Measurements from ENCODE around the gene SUSD3.
"Not testable (repeated sequence)": the region's sequence is repeated elsewhere in the genome, so short reads cannot be mapped to it uniquely, and the experiment has no call there.

SUSD3 gene

DNA sequence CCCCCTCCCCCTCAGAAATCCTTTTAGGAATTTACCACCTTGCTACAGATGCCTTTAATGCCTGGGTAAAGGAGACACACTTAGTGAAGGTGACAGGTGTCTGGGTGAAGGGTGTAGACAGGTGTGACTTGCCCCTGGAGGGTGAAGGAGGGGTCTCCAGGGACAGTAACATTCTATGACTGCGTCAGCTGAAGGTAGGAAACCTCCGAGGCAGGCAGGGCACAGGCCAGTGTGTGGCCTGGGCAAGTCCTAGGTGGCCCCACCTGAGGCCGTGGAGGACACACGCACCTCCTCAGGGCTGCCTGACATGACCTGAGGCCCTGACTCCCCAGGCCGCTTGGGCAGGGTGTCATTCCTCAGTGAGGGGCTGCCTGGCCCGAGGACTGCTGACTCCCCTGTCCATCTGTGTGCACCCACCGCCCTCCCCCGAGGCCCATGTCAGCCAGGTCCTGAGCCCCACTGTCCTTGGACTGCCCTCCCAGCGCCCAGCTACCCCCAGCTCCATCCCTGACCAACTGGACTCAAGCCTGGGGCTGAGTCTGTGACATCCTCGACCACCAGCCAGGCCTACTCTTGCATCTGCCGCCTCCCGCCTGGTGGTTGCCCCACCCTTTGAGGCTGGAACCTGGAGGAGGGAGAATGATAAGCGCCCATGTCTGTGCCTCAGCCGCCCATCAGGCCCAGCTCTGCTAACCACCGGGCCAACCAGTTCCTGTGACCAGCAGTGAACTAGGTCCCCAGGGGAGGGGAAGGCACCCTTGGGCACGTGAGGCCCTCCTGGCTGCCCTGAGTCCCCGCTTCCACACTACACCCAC, 55.9 kb downstream of the SUSD3 start:
- DNase-seq, result no peak

DNA sequence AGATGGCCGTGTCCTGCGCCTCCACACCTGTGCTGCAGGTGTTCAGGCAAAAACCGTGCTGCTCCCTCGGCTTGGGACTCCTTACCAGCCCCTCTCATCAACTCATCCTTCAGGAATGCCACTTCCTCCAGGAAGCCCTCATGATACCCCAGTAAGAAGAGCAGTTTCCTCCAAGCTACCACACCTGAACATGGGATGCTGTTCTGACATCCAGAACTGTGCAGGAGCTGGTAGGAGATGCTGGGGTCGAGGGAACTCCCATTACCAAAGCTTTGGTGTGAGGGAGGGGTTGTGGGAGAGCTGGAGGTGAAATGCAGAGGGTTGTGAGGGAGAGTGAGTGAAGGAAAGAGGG, 56.5 kb downstream of the SUSD3 start:
- no peak for DNase-seq

DNA sequence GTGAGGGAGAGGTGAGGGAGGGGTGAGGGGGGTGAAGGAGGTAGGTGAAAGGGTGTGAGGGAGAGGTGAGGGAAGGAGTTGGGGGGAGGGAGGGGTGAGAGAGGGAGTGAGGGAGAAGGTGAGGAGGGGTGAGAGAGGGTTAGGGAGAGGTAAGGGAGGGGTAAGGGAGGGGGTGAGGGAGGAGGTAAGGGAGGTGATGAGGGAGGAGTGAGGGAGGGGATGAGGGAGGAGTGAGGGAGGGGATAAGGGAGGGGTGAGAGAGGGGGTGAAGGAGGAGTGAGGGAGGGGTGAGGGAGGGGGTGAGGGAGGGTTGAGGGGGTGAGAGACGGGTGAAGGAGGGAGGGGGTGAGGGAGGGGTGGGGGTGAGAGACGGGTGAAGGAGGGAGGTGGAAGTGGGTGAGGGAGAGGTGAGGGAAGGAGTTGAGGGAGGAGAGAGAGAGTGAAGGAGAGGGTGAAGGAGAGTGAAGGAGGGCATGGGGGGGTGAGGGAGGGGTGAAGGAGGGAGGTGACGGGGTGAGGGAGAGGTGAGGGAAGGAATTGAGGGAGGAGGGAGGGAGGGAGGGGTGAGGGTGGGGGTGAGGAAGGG, 57.1 kb downstream of the SUSD3 start:
- DNase-seq, result no peak

DNA sequence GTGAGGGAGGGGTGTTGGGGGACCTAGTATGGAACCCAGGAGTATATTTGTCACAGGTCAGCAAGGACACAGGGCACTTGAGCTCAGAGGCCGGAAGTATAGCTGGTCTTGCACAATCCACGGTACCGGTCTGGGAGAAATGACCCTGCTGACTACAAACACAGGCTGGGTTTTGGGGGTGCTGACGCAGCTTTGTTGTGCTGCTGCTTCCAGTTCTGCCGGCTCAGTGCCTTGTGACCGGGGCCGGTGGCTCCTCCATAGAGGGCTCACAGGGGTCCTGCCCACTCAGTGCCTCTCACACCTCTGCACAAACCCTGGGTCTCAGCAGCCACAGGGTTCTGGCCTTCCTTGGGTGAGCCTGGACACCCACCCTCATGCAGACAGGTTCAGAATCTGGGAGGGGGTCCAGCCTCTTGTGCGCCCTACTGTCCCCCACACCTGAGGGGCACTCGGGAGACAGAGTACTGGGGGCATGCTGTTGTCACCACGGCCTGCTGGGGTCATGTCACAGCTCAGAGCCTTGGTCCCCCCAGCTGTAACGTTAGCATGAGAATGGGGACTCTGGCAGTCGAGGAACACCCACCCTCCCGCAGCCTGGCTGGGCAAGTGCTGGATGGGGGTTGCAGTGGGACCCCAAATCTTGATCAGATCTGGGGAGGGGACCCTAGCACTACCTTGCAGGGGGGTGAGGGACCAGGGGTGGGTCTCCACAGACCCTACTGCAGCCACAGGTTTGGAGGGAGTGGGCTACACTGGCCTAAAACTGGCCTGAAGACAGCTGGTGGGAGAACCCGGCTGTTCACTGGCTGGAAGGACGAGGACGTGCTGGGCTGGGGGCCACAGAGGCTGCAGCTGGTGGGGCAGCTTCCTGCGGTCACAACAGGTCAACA, 57.8 kb downstream of the SUSD3 start:
- no peak for DNase-seq

DNA sequence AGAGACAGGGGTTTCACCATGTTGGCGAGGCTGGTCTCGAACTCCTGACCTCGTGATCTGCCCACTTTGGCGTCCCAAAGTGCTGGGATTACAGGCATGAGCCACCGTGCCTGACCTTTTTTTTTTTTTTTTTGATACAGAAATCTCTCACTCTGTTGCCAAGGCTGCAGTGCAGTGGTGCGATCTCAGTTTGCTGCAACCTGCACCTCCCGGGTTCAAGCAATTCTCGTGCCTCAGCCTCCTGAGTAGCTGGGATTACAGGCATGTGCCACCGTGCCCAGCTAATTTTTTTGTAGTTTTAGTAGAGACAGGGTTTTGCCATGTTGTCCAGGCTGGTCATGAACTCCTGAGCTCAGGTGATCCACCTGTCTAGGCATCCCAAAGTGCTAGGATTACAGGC, 59.0 kb downstream of the SUSD3 start:
- DNase-seq, result not testable (repeated sequence)

DNA sequence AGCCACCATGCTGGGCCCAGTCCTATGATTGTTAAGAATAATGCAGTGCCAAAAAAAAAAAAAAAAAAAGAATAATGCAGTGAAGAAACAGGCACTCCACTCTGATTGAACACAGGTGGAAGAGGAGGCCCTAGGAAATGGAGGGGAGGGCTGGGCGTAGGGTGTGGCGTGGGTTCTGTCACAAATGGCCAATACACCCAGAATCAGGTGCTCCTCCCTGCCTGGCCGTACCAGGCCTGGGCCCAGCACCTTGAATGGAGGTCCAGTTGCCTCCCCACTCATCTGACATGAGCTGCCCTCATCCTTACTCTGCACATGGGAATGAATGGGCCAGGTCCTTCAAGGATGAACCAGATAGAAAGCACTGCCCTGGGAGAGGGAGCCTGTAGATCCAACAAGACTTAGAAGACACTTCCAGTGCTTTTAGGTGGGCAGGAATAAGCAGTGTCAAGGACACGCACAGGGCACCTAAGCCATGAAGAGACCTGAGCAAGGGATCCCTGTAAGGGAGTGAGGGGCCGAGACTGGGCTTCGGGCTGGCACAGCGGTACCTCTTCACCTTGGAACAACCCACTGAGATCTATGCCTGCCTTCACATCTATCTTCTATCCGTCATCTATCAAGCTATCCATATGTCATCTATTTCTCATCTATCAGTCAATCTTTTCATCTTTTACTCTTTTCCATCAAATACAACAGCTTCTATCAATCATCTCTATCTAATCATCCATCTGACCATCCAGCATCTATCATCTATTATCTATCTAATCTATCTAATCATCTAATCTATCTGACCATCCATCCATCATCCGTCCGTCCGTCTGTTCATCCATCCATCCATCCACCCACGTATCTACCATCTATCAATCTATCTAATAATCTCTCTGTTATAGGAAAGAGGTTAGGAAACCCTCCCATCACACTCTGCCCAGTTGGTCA, 59.7 kb downstream of the SUSD3 start:
- DNase-seq, result no peak

DNA sequence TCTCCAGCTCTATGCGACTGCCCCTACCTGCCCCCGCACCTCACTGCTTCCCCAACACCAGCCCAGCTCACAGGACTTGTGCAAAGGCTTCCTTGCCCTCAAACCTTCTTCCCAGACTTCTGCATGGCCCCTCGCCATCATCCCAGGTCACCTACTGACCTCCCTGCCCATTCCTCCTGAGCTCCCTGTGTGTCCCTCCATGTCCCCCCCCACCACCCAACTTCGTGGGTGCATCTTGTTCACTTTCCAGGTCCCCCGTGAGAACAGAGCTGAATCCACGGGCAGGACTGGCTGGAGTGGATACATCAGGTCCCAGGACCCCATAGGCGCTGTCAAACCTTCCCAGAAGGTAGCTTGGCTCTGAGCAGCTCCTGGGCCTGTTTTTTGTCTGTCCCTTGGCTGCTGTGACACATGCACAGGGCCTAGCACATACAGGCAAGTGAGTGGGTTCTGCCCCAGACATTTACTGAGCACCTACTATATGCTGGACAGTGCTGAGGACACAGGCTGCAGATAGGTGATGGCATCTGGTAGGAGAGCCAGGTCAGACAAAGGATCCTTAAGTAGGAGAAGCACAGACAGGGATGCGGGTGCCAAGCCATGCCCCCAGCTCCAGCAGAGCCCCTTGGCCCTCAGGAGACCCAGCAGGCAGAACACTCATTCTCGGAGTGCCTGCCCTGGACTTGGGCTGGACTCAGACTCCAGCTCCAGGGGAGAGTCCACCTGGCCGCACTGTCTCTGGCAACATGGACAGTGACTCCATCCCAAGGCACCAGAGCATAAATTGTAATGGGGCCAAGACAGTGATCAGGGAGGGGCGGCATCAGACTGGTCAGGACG, 60.6 kb downstream of the SUSD3 start:
- DNase-seq, result no peak

DNA sequence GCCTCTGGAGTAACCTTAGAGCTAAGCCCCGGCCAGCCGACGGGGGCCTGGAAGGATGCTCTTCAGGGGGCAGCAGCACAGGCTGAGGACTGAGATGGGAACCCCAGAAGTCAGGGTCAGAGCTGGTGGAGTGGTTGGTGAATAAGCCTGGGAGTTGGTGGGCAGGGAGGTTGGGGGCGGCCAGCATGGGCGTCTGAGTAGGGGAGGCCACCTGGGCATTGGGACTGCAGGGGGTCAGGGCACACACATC, 61.1 kb downstream of the SUSD3 start:
- no peak for DNase-seq

DNA sequence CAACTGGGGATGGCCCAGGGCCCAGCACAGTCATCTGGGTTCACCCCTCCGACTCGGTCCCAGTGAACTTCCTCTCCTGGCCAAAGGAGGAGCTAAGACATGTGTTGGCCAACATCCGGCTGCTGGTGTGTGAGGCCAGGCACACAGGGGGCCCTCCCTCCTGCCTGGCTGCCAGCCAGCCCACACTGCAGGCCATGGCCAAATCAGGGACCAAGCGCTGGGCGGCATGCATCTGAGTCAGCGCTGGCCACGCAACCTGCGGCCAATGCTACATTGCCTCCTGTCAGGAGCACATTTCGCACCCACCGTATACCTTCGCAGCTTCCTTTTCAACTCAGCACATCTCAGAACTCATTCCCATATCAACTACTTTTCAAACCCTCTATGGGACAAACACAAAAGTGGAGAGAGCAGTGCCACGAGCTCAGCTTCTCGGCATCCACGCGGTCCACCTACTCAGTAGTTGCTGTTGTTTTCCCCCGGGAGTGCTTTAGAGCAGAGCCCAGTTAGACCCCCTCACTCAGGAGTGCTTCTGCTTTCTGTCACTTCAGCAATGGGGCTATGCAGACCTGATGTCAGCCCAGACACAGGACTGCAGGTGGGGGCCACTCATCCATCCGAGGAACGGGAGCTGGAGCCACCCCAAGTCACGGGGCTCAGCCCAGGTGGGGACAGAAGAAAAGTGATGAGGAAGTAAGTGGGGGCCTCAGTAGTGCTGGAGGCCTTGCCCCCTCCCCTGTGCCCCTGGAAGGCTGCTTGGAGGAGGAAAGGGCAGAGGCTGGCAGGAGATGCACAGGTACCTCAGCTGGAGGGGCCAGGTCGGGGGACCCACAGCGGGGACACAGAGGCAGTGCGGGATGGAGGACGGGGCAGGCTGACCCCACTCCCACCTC, 61.7 kb downstream of the SUSD3 start:
- peak; percentile 38 for DNase-seq

DNA sequence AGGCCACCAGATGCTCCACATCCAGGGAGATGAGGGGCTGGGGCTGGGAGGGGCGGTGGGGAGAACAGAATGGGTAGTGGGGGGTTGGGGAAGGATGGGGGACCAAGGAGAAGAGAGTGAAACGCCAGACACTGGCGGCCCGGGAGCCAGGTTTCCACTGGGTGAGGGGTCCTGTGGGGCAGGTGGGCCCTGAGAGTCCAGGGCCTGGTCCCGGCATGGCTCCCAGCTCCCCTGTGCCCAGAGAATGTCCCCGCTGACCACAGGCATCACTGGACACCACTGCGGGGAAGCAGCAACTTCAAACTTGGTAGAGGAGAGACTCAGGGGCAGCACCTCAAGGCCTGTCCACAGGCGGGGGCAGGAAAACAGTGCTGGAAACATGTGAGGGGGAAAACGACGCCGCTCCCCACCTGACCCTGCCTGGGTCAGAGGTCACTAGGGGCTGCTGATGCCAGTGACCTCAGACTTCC, 62.4 kb downstream of the SUSD3 start:
- no peak for DNase-seq

DNA sequence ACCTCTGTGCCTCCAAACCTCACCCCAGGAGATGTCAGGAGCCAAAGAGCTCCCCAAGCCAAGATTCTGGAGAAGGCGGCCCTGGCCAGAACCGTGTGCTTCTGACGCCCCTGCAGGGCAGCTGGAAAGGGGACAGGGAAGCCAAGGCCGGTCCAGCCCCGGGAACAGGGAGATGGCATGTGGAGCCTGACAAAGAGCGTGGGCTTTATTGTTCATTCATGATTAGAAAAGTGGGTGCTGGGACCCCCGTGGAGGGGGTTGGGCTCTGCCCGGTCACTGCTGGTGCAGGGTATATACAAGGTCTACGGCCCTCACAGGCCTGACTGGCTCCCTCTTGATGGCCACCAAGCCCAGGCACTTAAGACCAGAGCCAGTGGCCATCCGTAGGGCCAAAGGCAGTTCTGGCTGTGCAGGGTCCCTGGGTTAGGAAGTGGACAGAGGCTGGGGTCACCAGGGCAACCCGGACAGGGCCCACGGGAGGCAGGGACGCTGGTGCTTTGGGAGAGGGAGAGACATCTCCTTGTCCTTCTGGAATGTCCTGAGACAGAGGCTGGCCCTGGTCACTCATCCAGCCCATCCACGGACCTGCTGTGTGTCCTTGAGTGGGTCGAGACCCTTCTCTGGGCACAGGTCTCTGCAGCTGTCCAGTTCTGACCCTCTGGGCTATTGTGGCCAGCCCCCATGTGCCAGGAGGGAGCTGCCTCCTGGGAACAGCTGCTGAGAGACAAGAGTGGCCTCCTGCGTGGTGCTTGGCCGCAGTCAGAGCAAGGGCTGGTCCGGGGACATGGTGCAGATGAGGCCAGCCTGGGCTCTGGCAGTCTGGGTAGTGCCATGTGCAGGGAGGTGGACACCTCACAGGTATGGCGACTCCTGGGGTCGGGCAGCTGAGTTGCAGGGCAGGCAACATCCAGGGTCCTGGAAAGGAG, 63.1 kb downstream of the SUSD3 start:
- no peak for DNase-seq

DNA sequence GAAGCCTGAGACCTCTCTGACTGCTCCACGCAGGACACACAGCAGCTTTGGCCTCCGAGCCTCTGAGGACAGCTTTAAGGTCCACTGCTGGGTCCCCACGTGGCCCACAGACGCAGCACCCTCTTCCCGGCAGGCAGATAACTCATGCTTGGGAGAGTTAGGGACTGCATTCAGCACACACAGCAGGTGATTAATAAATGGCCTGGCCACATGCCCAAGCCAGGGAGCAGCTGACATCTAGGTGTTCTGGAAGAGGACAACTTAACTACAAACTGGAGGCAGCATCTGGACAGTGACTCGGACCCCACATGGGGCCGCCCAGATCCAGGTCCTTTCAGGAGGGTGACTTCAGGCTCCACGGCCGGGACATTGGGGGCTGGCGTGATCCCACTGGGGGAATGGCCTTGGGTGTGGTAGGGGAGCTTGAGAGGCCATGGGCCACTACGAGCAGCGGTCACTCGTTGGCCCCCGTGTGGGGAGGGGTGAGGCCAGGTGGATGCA, 64.3 kb downstream of the SUSD3 start:
- DNase-seq, result peak; percentile 32

DNA sequence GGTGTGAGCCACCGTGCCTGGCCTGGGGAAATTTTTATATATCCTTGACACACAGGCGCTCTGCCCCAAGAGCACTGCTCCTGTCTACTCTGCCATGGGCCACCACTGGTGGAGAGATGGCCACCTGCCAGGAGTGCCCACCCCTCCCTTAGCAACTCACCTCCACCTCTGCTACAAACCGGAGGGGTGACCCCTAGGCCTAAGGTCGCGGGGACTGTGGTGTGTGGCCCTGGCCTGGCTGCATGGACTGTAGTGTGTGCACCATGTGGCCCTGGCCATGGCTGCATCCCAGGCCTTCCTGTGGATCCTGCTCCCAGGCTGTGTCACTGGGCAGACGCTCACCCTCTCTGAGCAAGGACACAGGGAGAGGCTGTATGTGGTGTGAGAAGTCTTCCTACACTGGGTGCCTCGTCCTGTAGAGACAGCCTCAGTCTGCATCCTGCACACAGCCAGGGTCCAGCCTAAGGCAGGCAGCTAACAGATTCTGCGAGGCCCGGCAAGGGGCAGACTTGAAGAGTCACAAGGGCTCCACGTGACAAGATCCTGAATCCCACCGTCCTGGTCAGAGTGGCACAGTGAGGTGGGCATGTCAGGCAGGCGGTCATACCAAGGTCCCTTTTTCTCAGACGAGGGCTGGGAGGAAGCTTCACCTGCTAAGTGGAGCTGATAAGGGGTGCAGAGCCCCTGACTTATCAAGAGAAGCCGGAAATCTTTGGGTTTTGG, 65.2 kb downstream of the SUSD3 start:
- DNase-seq, result no peak

DNA sequence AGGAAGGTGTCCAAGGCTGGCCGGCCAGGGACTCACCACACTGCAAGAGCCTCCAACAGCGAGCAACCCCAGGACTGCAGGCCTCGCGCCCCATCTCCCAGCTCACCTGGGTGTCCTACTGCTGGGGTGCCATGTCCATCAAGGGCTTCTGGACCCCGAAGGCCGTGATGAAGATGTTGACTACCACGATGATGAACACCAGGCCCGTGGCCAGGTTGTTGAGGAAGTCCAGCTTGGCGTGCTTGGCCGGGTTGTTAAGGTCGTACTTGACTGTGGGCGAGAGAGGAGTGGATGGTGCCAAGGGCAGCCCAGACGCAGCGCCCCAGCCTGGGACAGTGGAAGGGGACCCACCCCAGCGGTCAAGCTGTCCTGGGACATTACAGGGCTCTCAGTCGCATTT, 66.3 kb downstream of the SUSD3 start:
- no peak for DNase-seq

DNA sequence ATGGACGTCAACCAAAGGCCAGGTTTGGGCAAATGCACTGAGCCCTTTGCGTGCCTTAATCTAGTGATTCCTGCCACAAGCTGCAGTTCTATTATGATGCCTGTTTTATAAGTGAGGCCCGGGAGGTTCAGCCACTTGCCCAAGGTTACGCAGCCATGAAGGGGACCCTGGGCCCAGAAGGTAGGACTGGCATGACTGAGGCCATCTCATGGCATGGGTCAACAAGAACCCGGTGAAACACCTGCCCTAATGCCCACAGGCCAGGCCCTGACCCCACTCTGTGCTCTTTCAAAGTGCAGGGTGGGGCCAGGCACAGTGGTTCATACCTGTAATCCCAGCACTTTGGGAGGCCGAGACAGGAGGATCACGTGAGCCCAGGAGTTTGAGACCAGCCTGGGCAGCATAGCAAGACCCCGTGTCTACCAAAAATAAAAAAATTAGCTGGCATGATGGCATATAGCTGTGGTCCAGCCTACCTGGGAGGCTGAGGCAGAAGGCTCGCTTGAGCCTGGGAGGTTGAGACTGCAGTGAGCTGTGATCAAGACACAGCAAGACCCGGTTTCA, 66.9 kb downstream of the SUSD3 start:
- DNase-seq, result no peak

DNA sequence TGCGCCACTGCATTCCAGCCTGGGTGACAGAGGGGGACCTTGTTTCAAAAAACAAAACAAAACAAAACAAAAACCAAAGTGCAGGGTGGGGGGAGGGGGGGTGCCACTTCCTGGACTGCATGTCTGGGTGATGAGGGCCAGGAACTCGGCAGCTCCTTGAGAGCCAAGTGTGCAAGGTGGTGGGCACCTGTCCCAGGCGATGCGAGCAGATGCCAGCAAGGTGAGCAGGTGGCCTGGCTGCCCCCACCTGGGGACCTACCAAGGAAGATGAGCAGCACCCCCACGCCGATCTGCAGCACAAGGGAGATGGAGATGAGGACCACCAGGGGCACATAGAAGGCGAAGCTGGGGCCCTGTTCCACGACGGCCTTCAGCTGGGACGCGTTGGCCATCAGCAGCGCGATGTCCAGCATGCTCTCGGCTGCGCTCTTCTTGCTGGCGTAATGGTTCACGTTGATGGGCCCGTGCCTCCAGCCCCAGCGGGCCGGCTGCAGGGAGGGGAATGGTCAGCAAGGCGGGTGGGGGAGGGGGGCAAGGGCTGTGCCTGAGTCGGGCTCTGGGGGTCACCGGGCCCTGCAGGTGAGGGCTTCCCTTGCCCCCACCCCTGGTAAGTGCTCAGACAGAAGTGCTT, 67.8 kb downstream of the SUSD3 start:
- no peak for DNase-seq

DNA sequence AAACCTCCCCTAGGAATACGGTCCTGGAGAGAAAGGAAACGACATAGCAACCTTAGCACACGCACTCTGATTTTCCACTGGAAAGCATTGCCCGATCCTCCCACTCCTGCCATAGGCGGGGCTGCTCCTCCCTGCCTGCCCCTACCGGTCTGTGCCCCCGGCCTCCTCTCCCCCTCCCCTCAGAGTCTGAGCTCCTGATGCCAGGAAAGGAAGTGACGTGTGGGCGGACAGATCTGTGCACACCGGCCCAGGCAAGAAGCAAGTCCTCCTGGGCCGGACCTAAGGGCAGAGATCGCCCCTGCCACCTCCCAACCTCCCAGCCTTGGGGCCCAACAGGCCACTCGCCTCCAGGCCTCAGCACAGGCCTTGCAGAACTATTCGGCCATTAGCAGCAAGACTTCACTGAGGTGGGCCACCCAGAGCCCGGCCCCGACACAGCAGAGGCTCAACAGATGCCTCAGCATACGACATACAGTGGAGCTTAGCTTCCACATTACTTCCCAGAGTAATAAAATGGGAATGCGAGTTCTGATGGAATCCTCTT, 68.4 kb downstream of the SUSD3 start:
- DNase-seq, result no peak
